DLD1 (cell line): ENCODE measurements around the gene KRTAP10-11.
"Not testable (repeated sequence)": the region's sequence is repeated elsewhere in the genome, so short reads cannot be mapped to it uniquely, and the experiment has no call there.

ENCODE experiments used
- in situ Hi-C: cut with HindIII; loops from 2 replicates; pipeline ENCODE4 v1.10.0; 2017; ENCODE audit warnings: low sequenced_read_pairs

Gene KRTAP10-11

GRCh38 chr21:44614961-44615391 lies 31.2 kb upstream of the KRTAP10-11 start:
- in situ Hi-C loops: no loop called here

GRCh38 chr21:44615466-44615865 lies 30.7 kb upstream of the KRTAP10-11 start:
- in situ Hi-C loops: no loop called here

- in situ Hi-C loops: no loop called here
Observed at GRCh38 chr21:44615911-44616590, 30.2 kb upstream of the KRTAP10-11 start.

GRCh38 chr21:44616591-44616926 lies 29.7 kb upstream of the KRTAP10-11 start:
- in situ Hi-C loops: no loop called here

GRCh38 chr21:44617071-44617501 lies 29.1 kb upstream of the KRTAP10-11 start:
- in situ Hi-C loops: no loop called here

GRCh38 chr21:44618504-44618903 lies 27.7 kb upstream of the KRTAP10-11 start:
- in situ Hi-C loops: no loop called here

GRCh38 chr21:44618909-44619308 lies 27.3 kb upstream of the KRTAP10-11 start:
- in situ Hi-C loops: no loop called here

- in situ Hi-C loops: no loop called here
Observed at GRCh38 chr21:44619886-44620285, 26.3 kb upstream of the KRTAP10-11 start.

GRCh38 chr21:44623575-44623974 lies 22.6 kb upstream of the KRTAP10-11 start:
- in situ Hi-C loops: no loop called here

GRCh38 chr21:44625756-44626155 lies 20.5 kb upstream of the KRTAP10-11 start:
- in situ Hi-C loops: no loop called here

- in situ Hi-C loops: no loop called here
Observed at GRCh38 chr21:44626262-44626661, 20.0 kb upstream of the KRTAP10-11 start.

- in situ Hi-C loops: no loop called here
Observed at GRCh38 chr21:44626673-44627143, 19.5 kb upstream of the KRTAP10-11 start, which contains the start of gene KRTAP10-9. KRTAP10-9 (plus strand) TSS chr21:44627093; CDS start chr21:44627172, 79 bp downstream.

- in situ Hi-C loops: not testable (repeated sequence)
Observed at GRCh38 chr21:44627181-44627822, 18.9 kb upstream of the KRTAP10-11 start.

- in situ Hi-C loops: not testable (repeated sequence)
Observed at GRCh38 chr21:44627831-44628233, 18.4 kb upstream of the KRTAP10-11 start.

- in situ Hi-C loops: no loop called here
Observed at GRCh38 chr21:44628707-44629391, 17.4 kb upstream of the KRTAP10-11 start.

GRCh38 chr21:44630440-44630839 lies 15.8 kb upstream of the KRTAP10-11 start:
- in situ Hi-C loops: no loop called here

GRCh38 chr21:44632067-44632466 lies 14.1 kb upstream of the KRTAP10-11 start:
- in situ Hi-C loops: no loop called here

- in situ Hi-C loops: no loop called here
Observed at GRCh38 chr21:44636209-44637017, 9.8 kb upstream of the KRTAP10-11 start.

GRCh38 chr21:44637018-44637850 lies 9.0 kb upstream of the KRTAP10-11 start, which contains the start of gene KRTAP10-10:
KRTAP10-10 (plus strand) TSS chr21:44637356; CDS start chr21:44637418, 62 bp downstream.
- in situ Hi-C loops: no loop called here

GRCh38 chr21:44637851-44638348 lies 8.3 kb upstream of the KRTAP10-11 start:
- in situ Hi-C loops: not testable (repeated sequence)
